T-helper 22 cell (primary cell): ENCODE results near the gene CTIF.

Experiments used
- DNase-seq: peaks from one replicate; pipeline ENCODE4 v3.0.0-alpha.2; 2020; ENCODE audit warnings: low read depth

CTIF gene

GRCh38 chr18:48621815-48622555, 83.2 kb downstream of the CTIF start:
- DNase-seq, result no peak

DNA sequence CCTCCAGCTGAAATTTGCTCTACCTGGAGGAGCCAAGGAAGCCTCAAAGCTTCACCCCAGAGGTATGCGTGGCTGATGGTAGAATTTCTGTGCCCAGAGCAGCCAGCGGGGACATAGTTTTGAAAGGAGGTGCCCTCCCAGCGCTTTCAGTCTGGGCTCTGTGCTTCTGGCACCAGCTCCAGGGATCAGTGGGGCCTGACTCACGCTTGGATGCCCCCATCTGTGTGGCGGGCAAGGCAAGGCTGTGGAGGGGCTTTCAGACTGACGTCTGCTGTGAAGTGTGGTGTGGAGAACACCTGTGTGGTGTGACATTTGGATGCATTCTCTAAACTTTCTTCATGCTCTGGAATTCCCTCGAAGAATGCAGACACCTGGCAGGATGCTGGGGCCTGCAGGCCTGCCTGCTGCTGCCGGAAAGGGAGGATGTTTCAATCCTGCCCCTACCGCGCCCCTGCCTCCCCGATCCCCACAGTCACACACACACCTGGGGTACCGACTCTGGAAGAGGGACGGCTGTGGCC, 84.1 kb downstream of the CTIF start:
- DNase-seq, result no peak

DNA sequence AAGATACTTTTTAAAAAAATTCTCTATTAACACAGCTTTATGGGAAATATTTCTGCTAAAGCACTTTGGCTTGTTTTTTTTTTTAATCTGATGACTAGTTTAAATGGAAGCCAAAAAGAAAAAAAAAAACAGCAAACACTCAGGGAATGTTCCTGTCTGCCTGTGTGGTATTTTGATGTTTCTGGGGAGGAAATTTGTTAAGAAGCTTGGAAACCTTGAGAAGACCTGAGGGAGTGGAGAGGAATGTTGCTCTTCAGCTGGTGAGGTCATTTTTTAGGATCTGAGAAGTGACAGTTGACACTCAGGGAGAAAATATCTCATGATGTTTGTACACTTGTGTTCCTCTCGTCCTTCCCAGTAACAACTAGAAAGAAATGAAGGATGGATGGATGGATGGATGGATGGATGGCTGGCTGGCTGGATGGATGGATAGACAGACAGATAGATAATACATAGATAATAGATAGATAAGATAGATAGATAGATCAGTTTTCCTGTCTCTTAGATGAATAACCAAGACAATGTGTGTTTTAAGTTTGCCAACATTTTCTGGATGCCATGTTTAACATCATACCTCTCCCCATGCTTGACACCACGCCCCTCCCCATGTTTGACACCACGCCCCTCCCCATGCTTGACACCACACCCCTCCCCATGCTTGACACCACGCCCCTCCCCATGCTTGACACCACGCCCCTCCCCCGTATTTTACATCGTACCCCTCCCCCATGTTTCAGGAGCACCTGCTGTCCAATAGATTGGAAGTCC, 84.8 kb downstream of the CTIF start:
- no peak for DNase-seq

GRCh38 chr18:48624856-48625255, 86.0 kb downstream of the CTIF start:
- no peak for DNase-seq

DNA sequence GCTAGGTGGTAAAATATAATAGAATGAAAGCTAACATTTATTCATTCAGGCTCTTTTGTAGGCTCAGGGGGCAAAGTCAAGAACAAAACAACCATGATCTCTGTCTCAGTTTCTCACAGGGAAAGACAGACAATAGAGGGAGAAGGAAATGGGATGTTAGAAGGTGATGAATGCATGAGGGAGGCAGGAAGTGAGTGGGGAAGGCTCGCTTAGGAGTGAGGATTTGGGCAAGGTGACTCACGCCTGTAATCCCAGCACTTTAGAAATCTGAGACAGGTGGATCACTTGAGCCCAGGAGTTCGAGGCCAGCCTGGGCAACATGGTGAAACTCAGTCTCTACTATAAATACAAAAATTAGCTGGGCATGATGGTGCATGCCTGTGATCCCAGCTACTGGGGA, 88.4 kb downstream of the CTIF start:
- DNase-seq, result no peak

DNA sequence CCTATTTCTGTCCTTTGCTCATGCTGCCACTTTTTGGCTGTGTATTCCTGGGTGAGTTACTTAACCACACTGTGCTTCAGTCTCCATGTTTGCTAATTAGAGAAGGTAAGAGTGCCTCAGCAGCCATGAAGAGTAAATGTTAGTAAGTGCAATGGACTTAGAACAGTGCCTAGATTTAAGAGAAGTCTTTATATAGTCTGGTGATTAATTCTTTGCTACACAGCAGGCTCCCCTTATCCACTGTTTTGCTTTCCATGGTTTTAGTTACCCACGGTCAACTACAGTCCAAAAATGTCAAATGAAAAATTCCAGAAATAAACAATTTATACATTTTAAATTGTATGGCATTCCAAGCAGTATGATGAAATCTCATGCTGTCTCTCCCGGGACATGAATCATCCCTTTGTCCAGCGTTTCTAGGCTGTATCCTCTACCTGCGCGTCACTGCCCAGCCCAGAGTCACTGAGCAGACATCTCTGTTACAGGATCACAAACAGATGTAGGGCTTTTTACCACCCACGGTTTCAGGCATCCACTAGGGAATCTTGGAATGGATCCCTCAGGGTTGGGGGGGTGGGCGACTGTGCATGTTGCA, 91.0 kb downstream of the CTIF start:
- no peak for DNase-seq

- DNase-seq, result no peak
These were observed 93.0 kb downstream of the CTIF start for GRCh38 chr18:48631851-48632250.

- no peak for DNase-seq
These were observed 93.9 kb downstream of the CTIF start for GRCh38 chr18:48632676-48633257.

DNA sequence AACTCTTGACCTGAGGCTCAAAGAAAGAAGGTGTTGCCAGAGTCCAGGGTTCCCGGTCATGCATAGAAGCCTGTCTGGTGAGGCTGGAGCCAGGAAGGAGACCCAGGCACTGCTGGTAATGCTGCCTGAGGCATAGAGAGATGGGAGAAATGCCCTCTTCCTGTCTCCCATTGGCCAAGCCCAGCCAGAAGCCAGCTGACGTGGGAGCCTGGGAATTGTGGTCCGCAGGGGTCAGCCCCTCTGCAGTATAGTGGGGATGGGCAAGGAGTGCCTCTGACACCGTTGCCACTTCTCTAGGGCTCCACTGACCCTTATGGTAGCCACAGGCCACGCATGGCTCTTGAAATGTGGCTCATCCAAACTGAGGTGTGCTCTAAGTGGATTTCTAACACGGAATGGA, 95.7 kb downstream of the CTIF start:
- DNase-seq, result no peak

DNA sequence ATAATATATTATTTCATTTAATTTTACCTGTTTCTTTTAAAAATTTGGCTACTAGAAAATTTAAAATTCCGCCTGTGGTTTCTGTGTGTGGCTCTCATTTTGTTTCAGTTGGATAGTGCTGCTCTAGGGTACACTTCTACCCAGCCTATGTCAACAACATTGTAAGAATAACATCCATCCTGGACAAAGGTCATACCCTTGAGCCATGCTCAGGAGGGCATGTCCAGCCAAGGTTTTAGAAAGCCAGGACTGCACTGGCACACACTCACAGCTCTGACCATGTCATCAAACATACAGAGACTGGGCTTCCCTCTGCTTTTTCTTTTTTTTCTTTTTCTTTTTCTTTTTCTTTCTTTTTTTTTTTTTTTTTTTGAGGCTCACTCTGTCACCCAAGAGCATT, 96.1 kb downstream of the CTIF start:
- DNase-seq, result no peak

GRCh38 chr18:48635806-48636205, 97.0 kb downstream of the CTIF start:
- no peak for DNase-seq

DNA sequence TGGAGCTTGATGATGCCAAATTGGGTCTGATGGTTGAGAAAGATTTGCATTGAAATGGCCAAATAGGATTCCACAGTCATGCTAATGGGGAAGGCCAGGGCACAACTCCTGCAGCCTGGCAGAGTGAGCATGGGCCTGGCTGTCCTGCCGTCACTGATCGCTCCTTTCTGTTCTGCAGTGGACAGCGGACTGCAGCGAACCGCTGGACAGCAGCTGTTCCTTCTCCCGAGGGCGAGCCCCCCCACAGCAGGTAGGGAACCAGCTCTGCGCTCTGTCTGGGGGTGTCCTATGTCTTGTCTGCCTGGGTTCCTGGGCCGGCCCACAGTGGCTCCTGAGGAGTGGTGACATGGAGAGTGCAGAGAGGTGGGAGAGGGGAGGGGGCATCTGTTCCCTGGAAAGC, 97.6 kb downstream of the CTIF start:
- DNase-seq, result no peak

DNA sequence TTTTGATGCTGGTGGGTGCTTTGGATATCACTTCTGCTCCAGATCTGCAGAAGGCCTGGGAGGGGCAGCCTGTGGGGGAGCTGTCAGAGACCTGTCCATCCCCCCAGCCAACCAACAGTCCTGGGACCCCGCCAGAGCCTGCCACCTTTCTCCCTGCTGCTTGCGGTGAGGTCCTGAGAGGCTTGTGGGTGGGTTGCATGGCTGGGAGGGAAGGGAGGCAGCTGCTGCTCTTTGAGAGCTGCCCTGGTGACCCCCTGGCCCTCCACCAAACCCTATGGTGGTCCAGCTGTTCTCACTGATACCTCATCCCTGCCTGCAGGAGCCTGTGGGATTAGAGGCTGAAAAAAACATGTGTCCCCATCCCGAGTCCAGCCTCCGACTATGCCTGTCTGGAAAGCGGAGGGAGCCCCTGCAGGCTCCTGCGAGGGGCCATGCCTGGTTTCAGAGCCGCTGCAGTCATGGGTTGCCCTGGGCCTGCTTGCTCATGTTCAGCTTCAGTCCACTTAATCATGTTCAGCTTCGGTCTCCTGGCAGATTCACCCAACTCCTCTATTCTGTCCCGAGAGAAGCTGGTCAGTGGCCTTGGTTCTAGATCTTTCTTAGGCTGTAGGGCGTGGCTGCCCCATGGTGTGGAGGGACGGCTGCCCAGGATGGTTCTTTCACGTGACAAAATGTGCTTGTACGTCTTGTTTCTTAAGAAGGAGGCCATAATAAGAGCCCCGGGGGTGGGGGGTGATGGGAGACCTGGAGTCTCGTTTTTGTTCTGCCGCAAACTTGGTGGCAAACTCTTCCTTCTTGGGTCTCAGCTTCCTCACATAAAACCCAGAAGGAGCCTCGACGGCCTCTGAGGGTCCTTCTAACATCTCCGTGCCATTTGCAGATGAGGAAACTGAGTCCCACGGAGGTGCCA, 98.5 kb downstream of the CTIF start:
- no peak for DNase-seq

DNA sequence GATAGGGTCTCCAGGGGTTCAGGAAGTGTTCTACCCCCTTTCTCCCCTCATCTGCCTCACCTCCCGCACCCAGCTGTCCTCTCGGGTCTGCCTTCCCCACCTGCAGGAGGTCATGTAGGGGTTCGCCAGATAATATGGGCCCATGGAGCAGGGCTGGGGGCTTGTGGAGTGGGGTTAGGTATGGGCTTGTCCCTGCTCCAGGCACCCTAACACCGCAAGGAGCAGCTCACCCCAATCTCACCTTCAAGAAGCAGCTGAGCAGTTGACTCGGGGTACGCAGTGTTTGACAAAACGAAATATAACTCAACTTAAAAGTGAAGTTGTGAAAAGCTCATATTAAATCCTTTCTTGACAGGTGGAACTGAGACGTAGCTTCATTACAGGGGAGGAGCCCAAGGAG, 99.6 kb downstream of the CTIF start:
- DNase-seq, result no peak

DNA sequence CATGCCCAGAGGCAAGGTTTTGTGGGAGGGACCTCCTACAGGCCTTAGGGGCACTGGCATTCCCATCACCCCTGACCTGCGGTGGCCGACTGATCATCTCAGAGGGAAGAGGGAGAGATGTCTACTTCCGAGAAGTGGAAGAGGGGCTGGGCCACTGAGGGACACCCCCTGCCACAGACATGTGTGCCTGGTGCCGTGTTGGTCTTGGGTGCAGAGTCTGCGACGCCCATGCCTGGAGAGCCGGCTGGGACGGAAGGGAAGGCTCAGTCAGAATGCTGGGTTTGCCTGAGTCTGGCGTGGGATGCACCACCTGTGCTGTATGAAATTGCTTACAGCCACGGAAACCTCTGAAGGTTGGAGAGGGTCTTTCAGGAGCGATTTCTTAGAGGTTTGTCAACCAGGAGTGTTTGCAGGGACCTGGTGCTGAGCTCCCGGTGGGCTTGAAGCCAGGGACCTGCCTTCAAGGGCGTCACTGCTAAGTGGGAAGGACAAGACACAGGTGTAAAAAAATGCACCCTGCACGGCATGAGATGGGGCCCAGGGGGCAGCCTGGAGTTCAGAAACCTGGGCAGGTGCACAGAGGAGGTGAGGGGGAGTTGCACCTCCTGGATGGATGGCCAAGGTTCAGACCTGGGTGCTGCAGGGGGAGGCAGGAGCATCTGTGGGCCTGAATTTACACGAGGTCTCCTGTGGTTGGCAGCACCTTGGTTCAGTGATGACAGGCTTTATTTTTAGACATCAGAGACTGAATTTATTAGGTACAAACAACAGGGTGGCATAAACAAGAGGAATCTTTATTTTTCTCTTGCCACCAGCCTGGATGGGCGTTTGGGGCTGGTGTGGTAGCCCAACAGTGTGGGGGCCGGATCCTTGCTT, 100.3 kb downstream of the CTIF start:
- DNase-seq, result no peak

DNA sequence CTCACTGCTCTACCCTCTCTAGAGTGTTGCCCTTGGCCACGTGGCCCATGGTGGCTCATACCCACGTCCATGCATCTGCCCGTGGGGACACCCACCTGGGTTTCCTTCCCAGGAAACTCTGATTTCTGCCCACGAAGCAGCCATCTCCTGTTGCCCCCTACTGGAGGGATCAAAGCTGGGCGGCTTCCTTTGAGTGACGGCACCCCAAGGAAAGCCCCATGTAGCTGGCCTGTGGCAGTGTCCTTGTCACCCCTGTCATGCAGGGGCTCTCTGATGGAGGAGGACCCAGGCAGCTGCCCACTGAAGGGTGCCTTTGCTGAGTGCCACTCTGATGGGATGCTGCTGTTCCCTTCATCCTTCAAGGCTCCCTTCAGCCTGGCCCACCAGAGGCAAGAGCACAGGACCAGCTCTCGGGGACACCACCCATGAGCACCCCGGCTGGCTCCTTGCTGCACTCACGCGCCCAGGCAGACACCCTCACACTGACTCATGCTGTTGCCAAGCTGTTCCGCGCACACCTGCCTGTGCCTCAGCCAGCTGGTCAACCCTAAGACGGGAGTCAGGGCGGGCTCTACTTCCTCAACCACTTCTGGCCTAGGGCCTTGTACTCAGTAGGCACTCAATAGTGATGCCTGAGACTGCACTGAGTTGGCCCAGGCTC, 101.1 kb downstream of the CTIF start:
- DNase-seq, result no peak

DNA sequence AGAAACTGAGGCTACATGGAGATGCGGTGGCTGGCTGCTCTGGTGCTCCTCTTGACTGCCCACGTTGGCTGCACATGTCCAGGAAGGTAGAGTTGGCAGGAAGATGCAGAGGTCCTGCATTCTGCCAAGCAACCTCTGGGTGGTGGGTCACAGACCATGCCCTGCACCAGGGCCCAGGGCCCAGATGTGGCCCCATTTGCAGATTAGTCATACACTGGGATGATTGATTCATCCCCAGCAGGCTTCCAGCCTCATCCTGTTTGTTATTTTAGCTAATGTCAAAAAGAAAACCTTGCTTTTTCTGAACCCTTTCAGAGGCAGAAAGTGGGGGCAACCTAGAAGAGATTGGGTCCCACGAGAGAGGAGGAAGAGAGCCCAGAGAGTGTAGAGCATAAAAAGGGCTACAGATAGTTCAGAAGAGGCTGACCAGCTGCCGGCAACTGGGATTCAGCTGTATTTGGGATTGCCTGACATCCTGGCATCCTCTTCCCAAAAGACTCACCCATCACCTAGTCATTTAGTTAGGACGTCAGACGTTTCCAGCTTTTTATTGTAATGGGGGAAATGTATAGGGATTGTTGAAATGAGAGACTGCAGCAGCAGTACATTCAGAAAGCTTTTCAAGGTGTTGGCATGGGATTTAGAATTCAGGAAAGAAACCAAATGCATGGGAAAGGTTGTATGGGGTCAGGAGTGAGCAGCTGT, 101.9 kb downstream of the CTIF start:
- no peak for DNase-seq

DNA sequence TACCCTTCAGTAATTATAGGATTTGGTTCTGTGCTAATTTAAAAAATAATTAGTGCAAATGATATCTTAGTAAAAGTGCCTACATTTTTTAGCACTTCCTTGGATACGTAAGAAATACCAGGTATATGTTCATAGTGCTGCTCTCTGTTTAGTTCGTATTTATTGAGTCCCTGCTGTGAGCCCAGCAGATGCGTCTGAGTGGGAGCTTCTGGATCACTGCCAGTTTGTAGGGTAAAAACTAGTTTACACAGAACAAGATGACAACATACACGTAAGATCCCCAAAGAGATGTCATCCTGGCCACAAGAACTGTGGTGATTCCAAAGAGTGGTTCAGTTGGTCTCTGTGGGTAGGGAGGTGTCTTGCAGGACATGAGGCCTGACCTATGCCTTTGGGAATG, 103.2 kb downstream of the CTIF start:
- no peak for DNase-seq

- no peak for DNase-seq
These were observed 103.7 kb downstream of the CTIF start for GRCh38 chr18:48642503-48642902.
